Central memory CD4-positive, alpha-beta T cell (primary cell): ENCODE data around the gene ARHGEF16.
A peak's percentile ranks its signal among the peaks of the same experiment; 100 is the strongest.

ENCODE experiments used
- DNase-seq: peaks from one replicate; pipeline ENCODE4 v3.0.0; 2022
- total RNA-seq, 3 experiments: gene quantifications; one replicate each; lab custom pipeline; 2026; lab: John Stamatoyannopoulos, UW

Gene ARHGEF16
- total RNA-seq: 0 to 0.27 (median 0.07) reads per million in 3 experiments

- DNase-seq: peak; percentile 25
Observed at GRCh38 chr1:3453891-3454810, at the start of gene ARHGEF16. Gene ARHGEF16 (plus strand): TSS chr1:3454665. CDS start chr1:3463085, 8,420 bp downstream.

DNA sequence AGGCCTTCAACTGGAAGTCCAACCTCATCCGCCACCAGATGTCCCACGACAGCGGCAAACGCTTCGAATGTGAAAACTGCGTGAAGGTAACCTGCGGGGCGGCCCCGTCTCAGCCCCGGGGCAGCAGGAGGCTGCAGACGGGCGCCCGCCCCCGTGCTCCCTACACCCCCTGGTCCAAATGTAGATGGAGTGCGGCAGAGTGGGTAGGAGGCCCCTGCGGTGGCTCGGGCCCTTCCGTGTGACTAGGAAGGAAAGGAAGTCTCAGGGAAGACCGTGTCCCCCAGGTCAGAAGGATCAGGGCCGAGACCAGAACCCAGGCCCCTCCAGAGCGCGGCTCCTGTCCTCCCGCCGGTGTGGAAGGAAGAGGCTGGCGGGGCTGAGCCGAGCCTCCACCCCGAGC lies 49.7 kb upstream of the ARHGEF16 start:
- DNase-seq: no peak

GRCh38 chr1:3405491-3405890 lies 49.0 kb upstream of the ARHGEF16 start:
- DNase-seq: no peak

DNA sequence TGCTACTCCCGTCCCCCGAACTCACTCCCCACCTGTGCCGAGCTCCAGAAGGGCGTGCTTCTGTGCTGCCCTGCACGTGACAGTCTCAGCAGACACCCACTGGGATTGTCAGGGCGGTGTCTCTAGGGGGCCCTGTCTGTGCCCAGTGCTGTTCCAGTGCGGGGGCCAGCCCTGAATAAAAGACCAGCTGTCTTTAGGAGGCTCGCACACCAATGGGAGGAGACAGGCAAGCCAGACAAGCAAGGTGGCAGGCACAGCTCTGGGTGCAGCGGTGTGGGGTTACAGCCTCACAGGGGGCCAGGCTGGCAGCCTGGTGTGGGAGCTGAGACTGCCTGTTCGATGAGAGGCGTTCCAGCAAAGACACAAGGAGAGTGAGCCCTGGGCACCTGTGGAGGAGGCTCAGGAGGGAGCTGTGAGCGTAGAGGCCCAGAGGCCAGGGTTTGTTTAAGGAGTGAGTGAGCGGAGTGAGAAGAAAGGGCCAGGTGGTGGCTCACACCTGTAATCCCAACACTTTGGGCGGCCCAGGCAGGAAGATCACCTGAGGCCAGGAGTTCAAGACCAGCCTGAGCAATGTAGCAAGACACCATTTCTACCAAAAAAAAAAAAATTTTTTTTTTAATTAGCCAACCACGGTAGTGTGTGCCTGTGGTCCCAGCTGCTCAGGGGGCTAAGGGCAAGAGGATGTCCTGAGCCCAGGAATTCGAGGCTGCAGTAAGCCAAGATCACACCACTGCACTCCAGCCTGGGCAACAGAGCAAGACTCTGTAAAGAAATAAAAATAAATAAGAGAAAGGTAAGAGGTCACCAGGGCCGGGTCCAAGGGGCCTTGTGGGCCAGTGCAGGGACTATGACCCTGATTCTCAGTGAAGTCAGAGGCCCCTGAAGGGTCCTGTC lies 48.2 kb upstream of the ARHGEF16 start:
- DNase-seq: no peak

- DNase-seq: no peak
Observed at GRCh38 chr1:3407021-3407420, 47.4 kb upstream of the ARHGEF16 start.

DNA sequence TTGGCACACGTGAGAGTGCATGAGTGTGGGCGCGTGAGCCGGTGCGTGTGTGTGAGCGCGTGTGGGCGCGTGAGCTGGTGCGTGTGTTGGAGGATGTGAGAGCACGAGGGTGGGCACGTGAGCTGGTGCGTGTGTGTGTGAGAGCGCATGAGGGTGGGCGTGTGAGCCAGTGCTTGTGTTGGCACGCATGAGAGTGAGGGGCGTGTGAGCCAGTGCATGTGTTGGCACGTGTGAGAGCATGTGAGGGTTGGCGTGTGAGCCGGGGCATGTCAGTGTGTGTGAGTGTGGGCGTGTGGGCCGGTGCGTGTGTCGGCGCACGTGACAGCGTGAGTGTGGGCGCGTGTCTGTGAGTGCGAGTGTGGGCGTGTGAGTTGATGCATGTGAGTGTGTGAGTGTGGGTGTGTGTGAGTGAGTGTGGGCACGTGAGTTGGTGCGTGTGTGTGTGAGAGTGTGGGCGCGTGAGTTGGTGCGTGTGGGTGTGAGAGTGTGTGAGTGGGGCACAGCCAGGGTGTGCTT lies 45.7 kb upstream of the ARHGEF16 start:
- DNase-seq: no peak

DNA sequence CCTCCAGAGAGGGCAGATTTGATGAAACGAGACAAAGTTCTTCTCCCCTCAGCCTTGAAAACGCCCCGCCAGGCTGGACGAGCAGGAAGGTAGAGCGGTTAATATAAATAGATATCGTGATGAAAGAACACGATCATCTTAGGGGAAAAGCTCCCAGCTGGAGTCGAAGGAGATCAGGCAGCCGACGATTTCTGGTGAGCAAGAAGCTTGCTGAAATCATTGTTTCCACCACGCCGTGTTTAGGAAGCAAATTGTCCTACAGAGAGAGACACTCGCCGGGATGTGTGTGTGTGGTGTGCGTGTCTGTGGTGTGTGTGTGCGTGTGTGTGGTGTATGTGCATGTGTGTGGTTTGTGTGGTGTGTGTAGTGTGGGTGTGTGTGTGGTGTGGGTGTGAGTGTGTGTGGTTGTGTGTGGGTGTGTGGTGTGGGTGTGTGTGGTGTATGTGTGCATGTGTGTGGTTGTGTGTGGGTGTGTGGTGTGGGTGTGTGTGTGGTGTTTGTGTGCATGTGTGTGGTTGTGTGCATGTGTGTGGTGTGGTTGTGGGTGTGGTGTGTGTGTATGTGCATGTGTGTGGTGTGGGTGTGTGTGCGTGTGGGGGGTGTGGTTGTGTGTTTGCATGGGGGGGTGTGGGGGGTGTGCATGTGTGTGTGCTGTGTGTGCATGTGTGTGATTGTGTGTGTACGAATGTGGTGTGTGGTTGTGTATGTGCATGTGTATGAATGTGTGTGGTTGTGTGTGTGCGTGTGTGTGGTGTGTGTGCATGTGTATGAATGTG lies 44.9 kb upstream of the ARHGEF16 start:
- no peak for DNase-seq

DNA sequence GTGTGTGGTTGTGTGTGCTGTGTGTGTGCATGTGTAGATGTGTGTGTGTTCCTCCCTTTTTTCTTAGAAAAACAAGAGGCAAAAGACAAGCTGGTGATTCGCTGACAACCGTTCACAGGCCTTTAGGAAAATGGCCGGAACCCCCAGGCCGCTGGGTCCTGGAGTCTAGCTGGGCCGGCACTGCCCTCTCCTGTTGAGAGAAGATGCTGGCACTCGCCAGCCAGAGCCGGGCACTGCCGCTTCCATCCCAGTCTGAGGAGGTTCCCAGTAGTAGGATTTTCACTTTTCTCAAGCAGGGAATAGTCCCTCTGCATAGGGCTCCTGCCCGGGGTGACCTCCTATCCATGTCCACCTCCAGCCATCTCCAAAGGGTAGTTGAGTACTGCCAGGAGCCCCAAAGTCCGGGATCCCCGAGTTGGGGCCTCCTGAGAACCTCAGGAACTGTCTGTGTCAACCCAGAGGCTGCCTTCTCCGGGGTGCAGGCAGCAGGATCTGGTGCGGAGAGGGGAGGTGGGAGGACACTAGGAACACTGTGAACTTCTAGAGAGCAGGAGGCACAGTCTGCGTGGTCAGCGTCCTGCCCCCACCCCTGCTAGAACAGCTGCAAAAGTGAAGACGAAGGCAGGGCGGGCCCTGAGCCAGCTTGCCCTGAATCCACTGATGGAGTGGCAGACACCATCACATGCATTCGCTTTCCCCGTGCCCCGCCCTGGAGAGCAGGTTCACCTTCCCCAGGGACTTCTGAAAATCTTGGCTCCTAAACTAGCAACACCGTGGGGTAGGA lies 44.1 kb upstream of the ARHGEF16 start:
- DNase-seq: no peak

- no peak for DNase-seq
Observed at GRCh38 chr1:3411806-3412205, 42.7 kb upstream of the ARHGEF16 start.

- no peak for DNase-seq
Observed at GRCh38 chr1:3412376-3412775, 42.1 kb upstream of the ARHGEF16 start.

DNA sequence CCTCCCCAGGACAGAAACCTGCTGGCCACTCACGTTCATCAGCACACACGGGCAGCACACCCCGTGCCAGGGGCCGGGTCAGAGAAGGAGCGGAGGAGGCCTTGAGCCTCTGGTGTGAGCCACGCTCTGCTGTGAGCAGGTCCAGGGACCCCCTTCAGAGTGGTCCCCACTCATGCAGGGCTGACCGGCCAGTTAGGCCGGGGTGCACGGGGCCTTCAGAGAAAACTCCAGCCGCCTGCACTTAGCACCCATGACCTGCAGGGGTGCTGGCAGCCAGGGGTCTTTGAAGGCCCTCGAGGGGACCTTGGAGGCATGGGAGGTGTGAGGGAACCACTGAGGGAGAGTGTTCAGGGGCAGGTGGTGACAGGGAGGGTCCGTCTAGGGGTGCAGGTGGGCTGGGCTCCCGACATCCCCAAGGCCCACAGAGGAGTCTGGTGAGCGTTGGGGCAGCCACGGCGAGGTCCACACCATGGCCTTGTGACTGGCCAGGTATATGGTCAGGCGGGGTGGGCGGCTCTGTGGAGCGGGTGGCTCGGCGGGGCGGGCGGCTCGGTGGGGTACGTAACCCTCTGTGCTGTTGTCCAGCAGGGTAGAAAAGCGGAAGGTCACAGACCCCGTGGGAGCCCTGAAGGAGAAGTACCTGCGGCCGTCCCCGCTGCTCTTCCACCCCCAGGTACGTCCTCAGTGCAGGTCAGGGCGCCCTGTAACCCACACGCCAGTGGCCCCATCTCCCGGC lies 40.3 kb upstream of the ARHGEF16 start:
- DNase-seq: no peak

GRCh38 chr1:3415260-3416090 lies 39.0 kb upstream of the ARHGEF16 start:
- DNase-seq: no peak

GRCh38 chr1:3417082-3417739 lies 37.3 kb upstream of the ARHGEF16 start:
- DNase-seq: no peak

DNA sequence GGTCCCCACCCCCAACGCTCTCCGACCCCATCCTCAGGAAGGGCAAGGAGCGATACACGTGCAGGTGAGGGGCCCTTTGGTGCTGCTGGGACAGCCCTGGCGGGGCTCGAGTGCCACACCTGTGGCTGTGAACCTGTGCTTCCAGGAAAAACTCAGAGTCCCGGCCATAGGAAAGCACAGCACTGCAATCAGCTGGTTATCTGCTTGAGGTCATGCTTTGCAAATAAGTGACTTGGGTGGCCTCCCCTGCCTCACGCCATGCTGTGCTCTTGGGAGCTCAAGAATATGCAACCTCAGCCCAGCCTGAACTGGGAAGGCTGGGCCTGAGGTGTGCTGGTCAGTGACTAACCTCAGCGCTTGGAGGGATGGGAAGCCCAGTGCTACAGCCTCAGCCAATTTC lies 36.5 kb upstream of the ARHGEF16 start:
- no peak for DNase-seq

DNA sequence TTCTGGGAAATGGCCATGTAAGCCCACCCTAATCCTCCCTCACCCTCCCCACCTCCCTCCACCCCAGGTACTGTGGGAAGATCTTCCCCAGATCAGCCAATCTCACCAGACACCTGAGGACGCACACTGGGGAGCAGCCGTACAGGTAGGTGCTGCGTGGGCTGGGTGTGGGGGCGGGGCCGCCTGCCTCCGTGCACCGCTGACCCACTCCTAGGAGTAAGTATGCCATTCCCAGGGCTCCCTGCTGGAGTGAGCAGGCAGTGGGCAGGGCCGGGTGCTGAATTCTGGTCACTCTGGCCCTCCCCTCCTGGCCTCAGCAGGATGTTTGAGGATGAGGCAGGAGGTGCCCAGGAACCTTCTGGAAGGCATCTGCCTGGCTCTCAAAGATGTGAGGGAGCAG lies 35.9 kb upstream of the ARHGEF16 start:
- no peak for DNase-seq

DNA sequence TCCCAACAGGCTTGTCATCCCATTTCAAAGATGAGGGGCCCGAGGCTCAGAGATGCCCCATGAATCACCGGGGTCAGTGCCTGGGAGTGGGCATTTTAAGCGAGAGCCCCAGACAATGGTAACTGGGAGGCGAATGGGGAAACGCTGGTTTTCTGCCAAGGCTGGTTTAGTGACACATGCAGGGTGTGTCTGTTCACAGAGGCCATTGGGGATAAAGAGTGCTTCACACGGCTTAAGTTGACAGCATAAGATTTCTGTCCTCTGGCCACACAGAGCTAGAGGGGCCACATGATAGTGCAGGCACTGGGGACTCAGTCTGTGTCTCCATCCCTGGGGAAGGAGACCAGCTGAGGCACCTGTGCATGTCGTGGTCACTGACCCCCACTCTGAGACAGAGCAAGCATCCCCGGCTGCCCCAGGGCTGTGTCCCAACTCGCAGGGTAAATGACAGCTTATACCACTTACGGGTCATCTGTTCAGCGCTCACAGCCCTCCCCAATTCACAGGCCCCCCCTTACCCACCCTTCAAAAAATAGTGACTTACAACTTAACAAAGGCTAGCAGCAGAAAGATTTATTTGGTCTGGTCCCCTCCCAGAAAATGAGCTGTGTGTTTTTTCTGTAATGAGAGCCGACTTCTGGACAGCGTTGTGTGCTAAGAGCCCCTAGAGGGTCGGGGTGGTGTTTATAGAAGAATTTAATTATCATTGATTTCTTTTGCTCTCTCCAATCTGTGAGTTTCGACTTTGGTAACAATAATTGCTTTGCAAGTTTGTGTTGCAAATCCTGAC lies 34.9 kb upstream of the ARHGEF16 start:
- no peak for DNase-seq

DNA sequence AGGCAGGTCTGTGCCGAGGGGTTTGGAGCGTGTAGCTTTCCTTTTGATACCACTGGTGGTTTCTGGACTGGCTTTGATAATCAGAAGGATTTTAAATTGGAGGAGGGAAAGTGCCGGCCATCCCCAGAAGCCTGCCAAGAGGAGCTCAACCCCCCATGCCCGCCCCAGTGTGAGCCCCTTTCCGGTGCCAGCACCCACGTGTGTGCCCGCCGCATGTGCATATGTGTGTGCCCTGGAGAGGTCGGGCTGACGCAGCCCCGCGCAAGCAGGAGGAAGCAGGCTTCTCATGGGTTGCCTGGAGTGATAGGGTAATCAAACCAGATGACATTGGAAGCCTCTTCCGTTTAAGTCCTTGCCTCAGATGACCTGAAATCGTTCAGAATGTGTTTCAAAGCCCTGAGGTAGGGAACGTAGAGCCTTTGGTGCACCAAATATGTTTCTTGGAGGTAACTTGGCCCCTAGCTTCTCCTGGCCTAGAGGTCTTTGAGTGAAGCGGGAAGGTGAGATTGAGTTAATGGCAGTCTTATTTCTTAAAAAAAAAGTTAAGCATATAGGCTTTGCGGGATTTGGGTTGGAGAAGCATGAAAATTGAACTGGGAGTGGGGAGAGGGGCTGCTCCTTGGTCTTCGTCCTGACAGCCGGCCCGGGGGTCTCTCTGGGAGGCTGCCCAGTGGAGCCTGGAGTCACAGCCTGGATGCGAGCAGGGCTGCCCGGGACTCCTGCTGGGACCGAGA lies 34.1 kb upstream of the ARHGEF16 start:
- no peak for DNase-seq

DNA sequence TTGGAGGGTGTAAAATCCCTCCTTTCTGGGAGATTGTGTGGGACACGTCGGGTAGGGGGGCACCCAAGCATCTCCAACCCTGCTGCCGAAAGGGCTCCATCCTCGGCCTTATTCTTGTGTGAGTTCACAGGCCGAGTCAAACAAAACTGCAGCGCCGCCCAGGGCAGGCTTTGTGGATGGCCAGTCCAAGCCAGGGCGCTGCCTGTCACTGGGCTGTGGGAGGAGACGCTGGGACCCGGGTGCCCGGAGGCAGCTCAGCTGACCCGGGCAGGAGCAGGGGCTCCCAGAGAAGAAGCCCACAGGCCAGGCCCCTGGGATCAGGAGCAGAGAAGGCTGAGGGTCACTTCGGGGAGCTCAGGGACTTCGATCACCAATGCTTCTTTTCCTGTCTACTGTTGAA lies 31.8 kb upstream of the ARHGEF16 start:
- no peak for DNase-seq
